ENCODE measurements around the gene ITGB6.
"Not testable (repeated sequence)": the region's sequence is repeated elsewhere in the genome, so short reads cannot be mapped to it uniquely, and the experiment has no call there.

Gene ITGB6

GRCh38 chr2:160180172-160180571 is 19.9 kb downstream of the ITGB6 start:
- no peak for DNase-seq

- DNase-seq, result no peak
Observed at GRCh38 chr2:160175169-160176134, 24.6 kb downstream of the ITGB6 start.

- no peak for DNase-seq
Observed at GRCh38 chr2:160174322-160174721, 25.8 kb downstream of the ITGB6 start.

- no peak for DNase-seq
Observed at GRCh38 chr2:160169988-160170387, 30.1 kb downstream of the ITGB6 start.

- no peak for DNase-seq
Observed at GRCh38 chr2:160169471-160169870, 30.6 kb downstream of the ITGB6 start.

- no peak for DNase-seq
Observed at GRCh38 chr2:160168878-160169277, 31.2 kb downstream of the ITGB6 start.

- no peak for DNase-seq
Observed at GRCh38 chr2:160167089-160167740, 32.9 kb downstream of the ITGB6 start.

GRCh38 chr2:160165996-160166395 is 34.1 kb downstream of the ITGB6 start:
- no peak for DNase-seq

GRCh38 chr2:160165081-160165480 is 35.0 kb downstream of the ITGB6 start:
- DNase-seq, result no peak

- DNase-seq, result no peak
Observed at GRCh38 chr2:160157861-160158829, 41.9 kb downstream of the ITGB6 start.

GRCh38 chr2:160156665-160157064 is 43.4 kb downstream of the ITGB6 start:
- DNase-seq, result no peak

- no peak for DNase-seq
Observed at GRCh38 chr2:160156100-160156499, 44.0 kb downstream of the ITGB6 start.

GRCh38 chr2:160148419-160148818 is 51.7 kb downstream of the ITGB6 start:
- not testable (repeated sequence) for DNase-seq

- no peak for DNase-seq
Observed at GRCh38 chr2:160145471-160145870, 54.6 kb downstream of the ITGB6 start.

- no peak for DNase-seq
Observed at GRCh38 chr2:160144280-160144990, 55.6 kb downstream of the ITGB6 start.

- no peak for DNase-seq
Observed at GRCh38 chr2:160142472-160142871, 57.6 kb downstream of the ITGB6 start.

- DNase-seq, result no peak
Observed at GRCh38 chr2:160141912-160142311, 58.2 kb downstream of the ITGB6 start.

- DNase-seq, result no peak
Observed at GRCh38 chr2:160141419-160141818, 58.7 kb downstream of the ITGB6 start.

- DNase-seq, result no peak
Observed at GRCh38 chr2:160140471-160140870, 59.6 kb downstream of the ITGB6 start.

- no peak for DNase-seq
Observed at GRCh38 chr2:160139991-160140390, 60.1 kb downstream of the ITGB6 start.

GRCh38 chr2:160139350-160139749 is 60.7 kb downstream of the ITGB6 start:
- no peak for DNase-seq

GRCh38 chr2:160138406-160138805 is 61.7 kb downstream of the ITGB6 start:
- DNase-seq, result no peak

Measured in CD4-positive, alpha-beta T cell treated with Interleukin-6 for 4 hours (primary cell).